ENCODE measurements around the gene ESPNL.

Gene ESPNL

DNA sequence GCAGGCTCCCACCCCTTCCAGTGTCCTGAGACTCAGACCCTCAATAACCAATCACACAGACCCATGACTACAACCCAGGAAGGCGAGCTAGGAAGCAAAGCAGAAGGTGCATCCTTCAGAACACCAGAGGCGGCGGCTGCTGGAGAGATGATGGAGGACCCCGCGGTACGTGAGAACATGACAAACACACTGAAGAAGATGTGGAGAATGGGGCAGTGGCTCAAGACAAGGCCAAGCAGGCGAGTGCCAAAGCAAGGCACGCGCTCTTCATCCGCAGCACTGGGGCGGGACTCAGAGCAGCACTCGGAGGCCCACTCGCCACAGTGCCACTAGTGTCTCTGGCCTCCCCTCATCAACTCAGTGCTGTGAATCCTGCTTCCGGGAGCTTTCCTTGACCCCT, 72.3 kb downstream of the ESPNL start:
- Histone ChIP-seq H3K4me1 (ENCODE audit: control insufficient read depth in 1 of 2, insufficient read depth in 2 of 2, low read length in 2 of 2) (peaks cover 5 to 7% of the 10 kb centered on the region in 2 experiments), H3K23ac (ENCODE audit: low read length) (no peak overlapping the region), H3K18ac (ENCODE audit: low read length) (no peak overlapping the region), H3K27me3 (ENCODE audit: insufficient read depth, low read length) (no peaks in the 10 kb centered on the region), H3K4me2 (ENCODE audit: low read length) (no peak overlapping the region), H3K79me1 (ENCODE audit: low read length) (peaks cover 1% of the 10 kb centered on the region), H4K12ac (ENCODE audit: low read depth, low read length) (no peak overlapping the region), H3K36me3 (ENCODE audit: control insufficient read depth in 1 of 2, insufficient read depth in 2 of 2, low read length in 2 of 2) (peaks cover 50 to 62% of the 10 kb centered on the region in 2 experiments), H4K91ac (ENCODE audit: low read depth, low read length) (no peak overlapping the region), H3K4me3 (ENCODE audit: low read depth, low read length) (no peak overlapping the region), H3K4ac (ENCODE audit: low read depth, low read length) (no peak overlapping the region), H2BK5ac (ENCODE audit: low read depth, low read length, poor library complexity) (no peak overlapping the region), H2BK120ac (ENCODE audit: insufficient read depth, low read length, poor library complexity) (no peak overlapping the region), H3K9ac (ENCODE audit: low read length) (no peak overlapping the region), H2BK12ac (ENCODE audit: low read length) (no peak overlapping the region), H3K79me2 (ENCODE audit: control insufficient read depth, insufficient read depth, low read length, poor library complexity) (no peaks in the 10 kb centered on the region), H3K9me3 (ENCODE audit: insufficient read depth, low read depth, low read length) (peaks cover under 1% of the 10 kb centered on the region), H2AFZ (ENCODE audit: insufficient read depth, low read length, poor library complexity) (no peak overlapping the region), H2AK5ac (ENCODE audit: low read length) (no peak overlapping the region), H4K8ac (ENCODE audit: low read depth, low read length) (no peak overlapping the region), H3K27ac (ENCODE audit: low read depth, low read length) (no peak overlapping the region), H3K14ac (ENCODE audit: low read length) (no peak overlapping the region)
- no CpG with 5 or more reads among the region's 14 CpGs for WGBS (ENCODE audit: extremely low coverage, insufficient coverage, insufficient read length)
- no peak for DNase-seq

DNA sequence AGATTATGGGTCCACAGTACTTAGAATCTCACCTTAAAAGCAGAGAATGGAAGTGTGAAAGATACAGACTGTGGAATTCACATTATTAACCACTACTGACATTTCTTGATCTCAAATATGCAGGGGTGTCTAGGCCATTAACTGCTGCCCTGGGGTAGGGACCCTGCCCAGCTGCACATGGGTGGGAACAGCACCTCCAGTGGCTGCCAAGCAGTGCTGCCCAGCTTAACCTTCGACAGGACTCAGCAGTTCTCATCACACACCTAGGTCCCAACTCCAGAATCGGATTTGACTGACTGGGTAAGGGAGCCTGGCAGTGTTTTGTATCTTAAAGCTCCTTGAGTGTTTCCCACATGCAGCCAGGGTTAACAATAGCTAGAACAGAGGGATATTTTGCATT, 73.6 kb downstream of the ESPNL start:
- Histone ChIP-seq H2BK5ac (ENCODE audit: low read depth, low read length, poor library complexity) (no peak overlapping the region), H3K9ac (ENCODE audit: low read length) (no peak overlapping the region), H2AFZ (ENCODE audit: insufficient read depth, low read length, poor library complexity) (no peak overlapping the region), H3K27ac (ENCODE audit: low read depth, low read length) (no peak overlapping the region), H2BK120ac (ENCODE audit: insufficient read depth, low read length, poor library complexity) (no peak overlapping the region), H3K79me1 (ENCODE audit: low read length) (peaks cover 1% of the 10 kb centered on the region), H3K4ac (ENCODE audit: low read depth, low read length) (no peak overlapping the region), H3K9me3 (ENCODE audit: insufficient read depth, low read depth, low read length) (no peaks in the 10 kb centered on the region), H3K79me2 (ENCODE audit: control insufficient read depth, insufficient read depth, low read length, poor library complexity) (no peaks in the 10 kb centered on the region), H3K4me1 (ENCODE audit: control insufficient read depth in 1 of 2, insufficient read depth in 2 of 2, low read length in 2 of 2) (peaks cover 5 to 7% of the 10 kb centered on the region in 2 experiments), H2BK12ac (ENCODE audit: low read length) (no peak overlapping the region), H2AK5ac (ENCODE audit: low read length) (no peak overlapping the region), H4K91ac (ENCODE audit: low read depth, low read length) (no peak overlapping the region), H3K23ac (ENCODE audit: low read length) (no peak overlapping the region), H3K4me3 (ENCODE audit: low read depth, low read length) (no peak overlapping the region), H3K14ac (ENCODE audit: low read length) (no peak overlapping the region), H3K18ac (ENCODE audit: low read length) (no peak overlapping the region), H3K36me3 (ENCODE audit: control insufficient read depth in 1 of 2, insufficient read depth in 2 of 2, low read length in 2 of 2) (peaks cover 44 to 57% of the 10 kb centered on the region in 2 experiments), H3K4me2 (ENCODE audit: low read length) (no peak overlapping the region), H4K8ac (ENCODE audit: low read depth, low read length) (no peak overlapping the region), H4K12ac (ENCODE audit: low read depth, low read length) (no peak overlapping the region), H3K27me3 (ENCODE audit: insufficient read depth, low read length) (no peaks in the 10 kb centered on the region)
- no peak for DNase-seq
- WGBS (ENCODE audit: extremely low coverage, insufficient coverage, insufficient read length) = no CpG with 5 or more reads among the region's 2 CpGs

DNA sequence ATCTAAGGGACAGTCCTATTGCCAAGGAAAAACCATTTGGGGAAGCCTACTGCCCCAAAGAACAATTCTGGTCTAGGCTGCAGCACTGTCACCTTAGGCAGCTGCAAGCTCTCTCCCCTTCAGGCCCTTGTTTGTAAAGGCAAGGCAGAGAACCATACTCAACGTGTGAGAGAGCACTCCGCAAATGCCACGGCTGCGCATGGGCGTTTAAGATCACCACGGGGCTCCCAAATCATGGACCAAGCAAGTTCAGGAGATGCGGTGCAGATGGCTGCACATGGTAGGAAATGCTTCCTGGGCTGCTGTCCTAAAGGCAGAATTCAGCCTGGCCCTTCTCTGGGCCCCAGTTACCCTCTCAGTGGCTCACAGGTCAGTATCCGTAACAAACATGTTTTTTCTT, 74.2 kb downstream of the ESPNL start:
- no peaks in the 10 kb centered on the region for H3K9me3 ChIP-seq (ENCODE audit: insufficient read depth, low read depth, low read length)
- H3K4me2 ChIP-seq (ENCODE audit: low read length) = no peak overlapping the region
- no peak for DNase-seq
- no peaks in the 10 kb centered on the region for H3K27me3 ChIP-seq (ENCODE audit: insufficient read depth, low read length)
- H2BK120ac ChIP-seq (ENCODE audit: insufficient read depth, low read length, poor library complexity) = no peak overlapping the region
- no peak overlapping the region for H3K23ac ChIP-seq (ENCODE audit: low read length)
- H4K91ac ChIP-seq (ENCODE audit: low read depth, low read length) = no peak overlapping the region
- H4K12ac ChIP-seq (ENCODE audit: low read depth, low read length) = no peak overlapping the region
- H3K36me3 ChIP-seq (ENCODE audit: control insufficient read depth in 1 of 2, insufficient read depth in 2 of 2, low read length in 2 of 2) = peaks cover 45 to 57% of the 10 kb centered on the region in 2 experiments
- no peak overlapping the region for H3K18ac ChIP-seq (ENCODE audit: low read length)
- H3K79me1 ChIP-seq (ENCODE audit: low read length) = peaks cover 1% of the 10 kb centered on the region
- H2AFZ ChIP-seq (ENCODE audit: insufficient read depth, low read length, poor library complexity) = no peak overlapping the region
- no peak overlapping the region for H3K4me3 ChIP-seq (ENCODE audit: low read depth, low read length)
- H4K8ac ChIP-seq (ENCODE audit: low read depth, low read length) = no peak overlapping the region
- no peak overlapping the region for H2BK5ac ChIP-seq (ENCODE audit: low read depth, low read length, poor library complexity)
- H2AK5ac ChIP-seq (ENCODE audit: low read length) = no peak overlapping the region
- H3K27ac ChIP-seq (ENCODE audit: low read depth, low read length) = no peak overlapping the region
- H3K14ac ChIP-seq (ENCODE audit: low read length) = no peak overlapping the region
- peaks cover 5 to 7% of the 10 kb centered on the region in 2 experiments for H3K4me1 ChIP-seq (ENCODE audit: control insufficient read depth in 1 of 2, insufficient read depth in 2 of 2, low read length in 2 of 2)
- no peaks in the 10 kb centered on the region for H3K79me2 ChIP-seq (ENCODE audit: control insufficient read depth, insufficient read depth, low read length, poor library complexity)
- WGBS (ENCODE audit: extremely low coverage, insufficient coverage, insufficient read length) = no CpG with 5 or more reads among the region's 8 CpGs
- H3K4ac ChIP-seq (ENCODE audit: low read depth, low read length) = no peak overlapping the region
- H3K9ac ChIP-seq (ENCODE audit: low read length) = no peak overlapping the region
- H2BK12ac ChIP-seq (ENCODE audit: low read length) = no peak overlapping the region

DNA sequence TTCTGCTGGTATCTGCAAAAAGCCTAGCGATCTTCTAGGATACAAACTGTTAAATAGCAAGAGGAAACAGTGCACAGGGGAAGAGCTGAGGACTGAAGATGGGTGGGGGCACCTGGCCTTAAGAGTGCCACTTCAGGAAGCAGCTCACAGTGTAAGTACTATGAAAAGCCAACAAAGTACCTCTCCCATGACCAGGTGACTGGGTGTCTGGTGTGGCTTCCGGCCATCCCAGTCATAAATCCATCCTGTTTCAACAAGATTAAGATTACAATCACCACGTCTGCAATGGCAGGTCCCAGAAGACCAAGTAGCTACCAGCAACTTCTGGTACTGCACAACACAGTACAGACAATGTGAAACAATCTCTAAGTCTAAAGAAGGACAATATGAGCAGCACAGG, 74.6 kb downstream of the ESPNL start:
- Histone ChIP-seq H2AFZ (ENCODE audit: insufficient read depth, low read length, poor library complexity) (no peak overlapping the region), H3K14ac (ENCODE audit: low read length) (no peak overlapping the region), H3K18ac (ENCODE audit: low read length) (no peak overlapping the region), H3K23ac (ENCODE audit: low read length) (no peak overlapping the region), H3K4me3 (ENCODE audit: low read depth, low read length) (no peak overlapping the region), H3K36me3 (ENCODE audit: control insufficient read depth in 1 of 2, insufficient read depth in 2 of 2, low read length in 2 of 2) (peaks cover 44 to 57% of the 10 kb centered on the region in 2 experiments), H3K27ac (ENCODE audit: low read depth, low read length) (no peak overlapping the region), H2BK5ac (ENCODE audit: low read depth, low read length, poor library complexity) (no peak overlapping the region), H2BK12ac (ENCODE audit: low read length) (no peak overlapping the region), H3K27me3 (ENCODE audit: insufficient read depth, low read length) (no peaks in the 10 kb centered on the region), H3K4me1 (ENCODE audit: control insufficient read depth in 1 of 2, insufficient read depth in 2 of 2, low read length in 2 of 2) (peaks cover 5 to 7% of the 10 kb centered on the region in 2 experiments), H2BK120ac (ENCODE audit: insufficient read depth, low read length, poor library complexity) (no peak overlapping the region), H3K79me1 (ENCODE audit: low read length) (peaks cover 1% of the 10 kb centered on the region), H3K79me2 (ENCODE audit: control insufficient read depth, insufficient read depth, low read length, poor library complexity) (no peaks in the 10 kb centered on the region), H2AK5ac (ENCODE audit: low read length) (no peak overlapping the region), H4K91ac (ENCODE audit: low read depth, low read length) (no peak overlapping the region), H3K9ac (ENCODE audit: low read length) (no peak overlapping the region), H3K9me3 (ENCODE audit: insufficient read depth, low read depth, low read length) (no peaks in the 10 kb centered on the region), H3K4ac (ENCODE audit: low read depth, low read length) (no peak overlapping the region), H3K4me2 (ENCODE audit: low read length) (no peak overlapping the region), H4K12ac (ENCODE audit: low read depth, low read length) (no peak overlapping the region), H4K8ac (ENCODE audit: low read depth, low read length) (no peak overlapping the region)
- DNase-seq = no peak
- WGBS (ENCODE audit: extremely low coverage, insufficient coverage, insufficient read length) = no CpG with 5 or more reads among the region's 3 CpGs

All from trophoblast cell (in vitro differentiated cells and primary cell).